Loucy (cell line): ENCODE data around the gene CFAP119.
A peak's percentile ranks its signal among the peaks of the same experiment; 100 is the strongest.

ENCODE experiments used
- H2AFZ ChIP-seq: fragments of 200-600 bp; sonication (generic); 2 replicates; pipeline ENCODE4 v1.6.0; 2016; ENCODE audit warnings: antibody characterized with exemption, mild to moderate bottlenecking, low read length, moderate library complexity
- H3F3A ChIP-seq: fragments of 200-600 bp; 2 replicates; pipeline ENCODE4 v1.6.0; 2016; ENCODE audit warnings: antibody characterized with exemption, low read depth, mild to moderate bottlenecking
- H3K27me3 ChIP-seq: fragments of 200-600 bp; sonication (generic); 2 replicates; pipeline ENCODE4 v1.6.1; 2014; ENCODE audit warnings: low read length, mild to moderate bottlenecking; ENCODE audit not compliant: insufficient read depth, poor library complexity, severe bottlenecking
- H3K36me3 ChIP-seq: fragments of 200-600 bp; sonication (generic); 2 replicates; pipeline ENCODE4 v1.6.1; 2016; ENCODE audit warnings: low read length; ENCODE audit not compliant: insufficient read depth
- H3K4me1 ChIP-seq: fragments of 200-600 bp; sonication (generic); 2 replicates; pipeline ENCODE4 v1.5.1; 2014; ENCODE audit warnings: low read length, mild to moderate bottlenecking; ENCODE audit not compliant: insufficient read depth, poor library complexity, severe bottlenecking
- H3K4me2 ChIP-seq: fragments of 200-600 bp; sonication (generic); 2 replicates; pipeline ENCODE4 v1.6.0; 2014; ENCODE audit warnings: antibody characterized with exemption, low read length, low read depth, mild to moderate bottlenecking; ENCODE audit not compliant: poor library complexity, severe bottlenecking
- H3K4me3 ChIP-seq: fragments of 200-600 bp; sonication (generic); 2 replicates; pipeline ENCODE4 v1.5.1; 2014; ENCODE audit warnings: low read length, mild to moderate bottlenecking, mixed read lengths; ENCODE audit not compliant: poor library complexity, severe bottlenecking
- H3K79me2 ChIP-seq: fragments of 200-600 bp; sonication (generic); 2 replicates; pipeline ENCODE4 v1.6.1; 2014; ENCODE audit warnings: low read length; ENCODE audit not compliant: insufficient read depth
- H3K9ac ChIP-seq: fragments of 200-600 bp; sonication (generic); 2 replicates; pipeline ENCODE4 v1.6.0; 2014; ENCODE audit warnings: mild to moderate bottlenecking, low read depth, low read length, moderate library complexity; ENCODE audit not compliant: poor library complexity, severe bottlenecking
- H3K9me2 ChIP-seq: fragments of 200-600 bp; sonication (generic); replicated peaks from 2 replicates; pipeline ENCODE4 v1.6.1; 2016; ENCODE audit warnings: low read depth, low read length, mixed read lengths
- H3K9me3 ChIP-seq: fragments of 200-600 bp; sonication (generic); 2 replicates; pipeline ENCODE4 v1.6.1; 2014; ENCODE audit warnings: mild to moderate bottlenecking, antibody characterized with exemption, low read length, low read depth; ENCODE audit not compliant: insufficient read depth
- H4K20me1 ChIP-seq: fragments of 200-600 bp; sonication (generic); 2 replicates; pipeline ENCODE4 v1.6.0; 2014; ENCODE audit warnings: antibody characterized with exemption, low read length, mild to moderate bottlenecking; ENCODE audit not compliant: insufficient read depth, poor library complexity, severe bottlenecking
- EZH2phosphoT487 ChIP-seq: fragments of 200-600 bp; IDR thresholded peaks from 2 replicates; pipeline ENCODE4 v1.6.1; 2018; ENCODE audit warnings: antibody characterized with exemption, mild to moderate bottlenecking, moderate library complexity, borderline replicate concordance
- TF ChIP-seq, protein P1 (sequence below): fragments of 200-600 bp; sonication (generic); conservative IDR thresholded peaks from 2 replicates; pipeline ENCODE4 v1.5.1; 2014; ENCODE audit warnings: mild to moderate bottlenecking, antibody characterized with exemption, low read length

The CFAP119 gene

DNA sequence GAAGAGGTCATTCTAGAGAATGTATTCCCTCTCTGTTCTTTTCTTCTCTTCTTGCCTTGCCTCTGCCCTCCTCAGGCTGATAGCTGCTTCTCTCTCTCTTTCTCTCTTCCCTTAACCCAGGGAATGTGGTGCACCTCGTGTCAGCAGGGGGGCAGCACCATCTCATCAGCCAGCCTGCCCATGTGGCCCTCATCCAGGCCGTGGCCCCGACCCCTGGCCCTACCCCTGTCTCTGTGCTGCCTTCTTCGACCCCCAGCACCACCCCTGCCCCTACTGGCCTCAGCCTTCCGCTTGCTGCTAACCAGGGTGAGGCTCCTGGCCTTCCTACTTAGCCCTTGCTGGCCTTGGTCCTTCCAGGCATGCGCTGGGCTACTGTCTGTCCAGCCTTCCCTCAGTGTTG, 39.4 kb downstream of the CFAP119 start:
- no peak overlapping the region for H3K4me3 ChIP-seq
- H3K9ac ChIP-seq = no peak overlapping the region
- no peak overlapping the region for H3K4me2 ChIP-seq
- H3K27me3 ChIP-seq = no peaks in the 10 kb centered on the region
- no peaks in the 10 kb centered on the region for H3F3A ChIP-seq
- H2AFZ ChIP-seq = no peak overlapping the region
- no peak for TF ChIP-seq EZH2phosphoT487
- TF ChIP-seq, protein P1, sequence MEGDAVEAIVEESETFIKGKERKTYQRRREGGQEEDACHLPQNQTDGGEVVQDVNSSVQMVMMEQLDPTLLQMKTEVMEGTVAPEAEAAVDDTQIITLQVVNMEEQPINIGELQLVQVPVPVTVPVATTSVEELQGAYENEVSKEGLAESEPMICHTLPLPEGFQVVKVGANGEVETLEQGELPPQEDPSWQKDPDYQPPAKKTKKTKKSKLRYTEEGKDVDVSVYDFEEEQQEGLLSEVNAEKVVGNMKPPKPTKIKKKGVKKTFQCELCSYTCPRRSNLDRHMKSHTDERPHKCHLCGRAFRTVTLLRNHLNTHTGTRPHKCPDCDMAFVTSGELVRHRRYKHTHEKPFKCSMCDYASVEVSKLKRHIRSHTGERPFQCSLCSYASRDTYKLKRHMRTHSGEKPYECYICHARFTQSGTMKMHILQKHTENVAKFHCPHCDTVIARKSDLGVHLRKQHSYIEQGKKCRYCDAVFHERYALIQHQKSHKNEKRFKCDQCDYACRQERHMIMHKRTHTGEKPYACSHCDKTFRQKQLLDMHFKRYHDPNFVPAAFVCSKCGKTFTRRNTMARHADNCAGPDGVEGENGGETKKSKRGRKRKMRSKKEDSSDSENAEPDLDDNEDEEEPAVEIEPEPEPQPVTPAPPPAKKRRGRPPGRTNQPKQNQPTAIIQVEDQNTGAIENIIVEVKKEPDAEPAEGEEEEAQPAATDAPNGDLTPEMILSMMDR = peak; percentile 42; the same call in 1 of the 2 replicates
- no peaks in the 10 kb centered on the region for H3K4me1 ChIP-seq
- peaks cover 83% of the 10 kb centered on the region for H3K36me3 ChIP-seq
- peaks cover 19% of the 10 kb centered on the region; the same call in 1 of the 2 replicates for H3K79me2 ChIP-seq
- H3K9me3 ChIP-seq = no peaks in the 10 kb centered on the region
- peaks cover 19% of the 10 kb centered on the region for H4K20me1 ChIP-seq
- no peaks in the 10 kb centered on the region for H3K9me2 ChIP-seq

DNA sequence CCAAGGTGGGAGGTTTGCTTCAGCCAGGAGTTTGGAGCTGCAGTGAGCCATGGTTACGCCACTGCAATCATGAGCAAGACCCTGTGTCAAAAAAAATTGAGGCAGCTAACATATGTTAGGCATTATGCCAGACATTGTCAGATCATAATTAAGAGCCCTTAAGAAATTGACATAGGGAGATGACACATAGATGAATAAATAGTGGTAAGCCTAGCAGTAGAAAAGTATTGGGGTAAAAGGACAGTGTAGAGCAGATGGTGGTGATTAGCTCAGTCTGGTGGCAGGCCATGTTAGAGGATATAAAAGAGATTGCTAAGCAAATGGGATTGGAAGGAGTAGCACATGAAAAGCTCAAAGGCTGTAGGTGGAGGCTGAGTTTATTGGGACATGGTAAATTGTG, 40.3 kb downstream of the CFAP119 start:
- H3K4me2 ChIP-seq = no peak overlapping the region
- H3K9me2 ChIP-seq = no peaks in the 10 kb centered on the region
- no peak overlapping the region for H3K9ac ChIP-seq
- H3K36me3 ChIP-seq = peaks cover 91% of the 10 kb centered on the region
- no peak overlapping the region for H2AFZ ChIP-seq
- no peak overlapping the region for H3K4me3 ChIP-seq
- no peaks in the 10 kb centered on the region for H3K4me1 ChIP-seq
- H4K20me1 ChIP-seq = peaks cover 24% of the 10 kb centered on the region
- no peaks in the 10 kb centered on the region for H3K27me3 ChIP-seq
- no peaks in the 10 kb centered on the region for H3K9me3 ChIP-seq
- no peaks in the 10 kb centered on the region for H3F3A ChIP-seq
- peaks cover 25% of the 10 kb centered on the region; the same call in 1 of the 2 replicates for H3K79me2 ChIP-seq
- TF ChIP-seq EZH2phosphoT487 = no peak
- TF ChIP-seq, protein P1 = no peak

DNA sequence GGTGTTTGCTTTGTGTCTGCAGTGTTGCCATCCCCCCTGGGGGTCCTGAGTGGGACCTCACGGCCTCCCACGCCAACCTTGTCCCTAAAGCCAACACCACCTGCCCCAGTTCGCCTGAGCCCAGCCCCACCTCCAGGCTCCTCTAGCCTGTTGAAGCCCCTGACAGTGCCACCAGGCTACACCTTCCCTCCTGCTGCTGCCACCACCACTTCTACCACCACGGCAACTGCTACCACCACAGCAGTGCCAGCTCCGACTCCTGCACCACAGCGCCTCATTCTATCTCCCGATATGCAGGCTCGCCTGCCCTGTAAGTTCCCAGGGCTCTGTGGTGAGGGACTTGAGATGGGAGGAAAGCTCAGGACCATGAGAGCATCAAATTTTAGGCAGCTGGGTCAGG, 40.7 kb downstream of the CFAP119 start:
- Histone ChIP-seq H3K36me3 (peaks cover 94% of the 10 kb centered on the region), H3F3A (no peaks in the 10 kb centered on the region), H3K9ac (no peak overlapping the region), H3K4me1 (no peaks in the 10 kb centered on the region), H3K27me3 (no peaks in the 10 kb centered on the region), H2AFZ (no peak overlapping the region), H3K9me2 (no peaks in the 10 kb centered on the region), H3K4me3 (no peak overlapping the region), H3K79me2 (peaks cover 25% of the 10 kb centered on the region; the same call in 1 of the 2 replicates), H3K9me3 (no peaks in the 10 kb centered on the region), H4K20me1 (peaks cover 24% of the 10 kb centered on the region), H3K4me2 (no peak overlapping the region)
- TF ChIP-seq, protein P1 = no peak
- TF ChIP-seq EZH2phosphoT487 = no peak
